HG02678 (cell line): ENCODE measurements around the gene YY1.

Source experiments
- ATAC-seq: cut with Tn5 transposase; IDR thresholded peaks from one replicate; pipeline ENCODE4 v1.9.1; 2021; ENCODE audit warnings: mild to moderate bottlenecking, moderate library complexity; ENCODE audit not compliant: unreplicated experiment

Gene YY1

DNA sequence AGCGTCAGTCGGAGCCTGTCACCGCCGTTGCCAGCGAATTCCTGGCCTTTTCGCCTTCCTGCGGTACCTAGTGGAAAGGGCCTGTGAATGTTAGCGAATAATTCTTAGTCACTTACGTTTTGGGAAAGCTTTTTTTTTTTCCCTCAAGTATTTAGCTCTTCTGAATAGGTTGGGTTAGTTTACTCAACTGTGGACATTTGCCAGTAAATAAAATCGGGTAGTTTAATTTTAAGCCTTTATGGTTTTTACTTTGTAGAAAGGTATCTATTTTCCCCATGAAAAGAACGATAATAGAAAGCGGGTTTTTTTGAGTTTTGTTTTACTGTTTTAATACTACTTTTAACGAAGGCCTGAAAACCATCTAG lies 1.7 kb downstream of the YY1 start:
- ATAC-seq = no peak

- ATAC-seq = no peak
Measured at GRCh38 chr14:100241279-100241678, 2.3 kb downstream of the YY1 start.

GRCh38 chr14:100243020-100243419 lies 4.1 kb downstream of the YY1 start:
- no peak for ATAC-seq

GRCh38 chr14:100246809-100247428 lies 8.0 kb downstream of the YY1 start:
- no peak for ATAC-seq

GRCh38 chr14:100250732-100251465 lies 12.0 kb downstream of the YY1 start:
- no peak for ATAC-seq

- no peak for ATAC-seq
Measured at GRCh38 chr14:100252684-100253083, 13.7 kb downstream of the YY1 start.

DNA sequence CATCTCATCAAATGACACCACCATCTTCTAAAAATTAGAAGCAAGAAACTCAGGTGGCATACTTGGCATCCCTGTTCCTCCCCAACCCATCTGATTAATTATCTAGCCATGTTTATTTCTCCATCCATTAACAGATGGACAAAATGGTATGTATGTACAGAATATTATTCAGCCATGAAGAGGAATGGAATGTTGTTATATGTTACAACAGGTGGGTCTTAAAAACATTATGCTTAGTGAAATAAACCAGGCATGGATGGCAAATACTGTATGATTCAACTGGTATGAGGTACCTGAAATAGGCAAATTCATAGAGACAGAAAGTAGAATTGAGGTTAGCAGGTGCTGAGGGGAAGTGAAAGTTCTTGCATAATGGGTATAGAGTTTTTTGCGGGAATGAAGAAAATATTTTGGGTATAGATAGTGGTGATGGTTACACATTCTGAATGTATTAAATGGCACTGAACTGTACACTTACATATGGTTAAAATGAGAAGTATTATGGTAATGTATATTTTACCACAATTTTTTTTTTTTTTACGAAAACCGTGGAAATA lies 17.5 kb downstream of the YY1 start:
- ATAC-seq = peak; percentile 76

DNA sequence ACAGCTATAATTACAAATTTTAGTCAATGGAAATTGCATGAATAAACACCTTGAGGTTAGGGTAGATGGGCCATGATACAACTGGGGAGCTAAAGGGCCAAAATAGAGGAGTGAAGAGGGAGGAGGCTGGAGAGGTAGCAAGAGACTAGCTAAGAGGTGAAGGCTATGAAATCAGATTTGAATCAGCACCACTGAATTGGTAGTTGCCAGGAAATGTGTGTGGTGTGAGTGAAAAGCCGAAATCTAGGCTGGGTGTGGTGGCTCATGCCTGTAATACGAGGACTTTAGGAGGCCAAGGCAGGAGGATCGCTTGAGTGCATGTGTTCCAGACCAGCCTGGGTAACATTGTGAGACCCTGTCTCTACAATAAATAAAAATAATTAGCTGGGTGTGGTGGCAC lies 22.7 kb downstream of the YY1 start:
- ATAC-seq = no peak

GRCh38 chr14:100262545-100262944 lies 23.6 kb downstream of the YY1 start:
- no peak for ATAC-seq

- no peak for ATAC-seq
Measured at GRCh38 chr14:100263141-100263540, 24.2 kb downstream of the YY1 start.

DNA sequence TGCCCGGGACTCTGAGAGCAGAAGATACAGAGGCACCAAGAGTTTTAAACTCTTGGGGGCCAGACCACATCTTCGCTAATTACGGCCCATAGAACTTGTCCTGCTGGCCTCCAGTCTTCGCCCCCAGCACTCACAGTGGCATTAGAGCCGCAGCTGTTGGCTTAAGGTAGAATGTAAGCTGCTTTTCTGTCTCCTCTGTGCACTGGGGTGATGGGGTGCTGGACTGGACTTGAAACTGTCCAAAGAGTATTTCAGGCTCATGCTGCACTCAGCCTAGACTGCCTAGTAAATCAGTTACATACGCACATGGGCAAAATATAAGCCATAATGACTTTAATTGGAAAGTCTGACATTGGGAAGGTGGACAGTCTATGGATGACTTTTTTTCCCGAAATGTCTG lies 29.0 kb downstream of the YY1 start:
- ATAC-seq = no peak

DNA sequence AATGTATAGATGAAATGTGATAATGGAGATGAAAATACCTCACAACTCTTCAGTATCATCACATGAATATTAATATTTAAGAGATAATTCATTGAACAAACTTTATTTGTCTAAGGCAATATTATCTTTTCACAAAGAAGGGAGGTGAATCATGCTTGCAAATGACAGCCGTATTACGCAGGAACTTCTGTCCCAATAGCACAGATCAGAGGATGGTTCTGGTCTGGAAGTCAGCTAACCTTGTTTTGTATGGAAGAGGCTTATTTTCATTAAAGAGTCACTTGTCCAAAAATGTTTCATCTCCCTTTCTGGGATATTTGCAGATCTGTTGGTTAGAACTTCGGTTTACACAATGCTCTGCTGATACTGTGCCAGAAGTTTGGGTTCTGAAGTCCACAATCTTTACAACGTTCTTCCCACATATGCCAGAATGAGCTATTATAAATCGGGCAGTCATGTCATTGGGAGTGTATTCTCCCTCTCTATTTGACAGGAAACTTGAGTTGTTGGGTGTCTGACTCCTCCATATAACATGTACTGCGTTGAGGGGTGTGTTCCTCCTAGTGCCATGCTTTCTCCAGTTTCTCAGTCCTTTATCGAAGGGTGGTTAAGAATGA lies 29.8 kb downstream of the YY1 start:
- no peak for ATAC-seq

GRCh38 chr14:100271247-100271939 lies 32.4 kb downstream of the YY1 start:
- no peak for ATAC-seq

DNA sequence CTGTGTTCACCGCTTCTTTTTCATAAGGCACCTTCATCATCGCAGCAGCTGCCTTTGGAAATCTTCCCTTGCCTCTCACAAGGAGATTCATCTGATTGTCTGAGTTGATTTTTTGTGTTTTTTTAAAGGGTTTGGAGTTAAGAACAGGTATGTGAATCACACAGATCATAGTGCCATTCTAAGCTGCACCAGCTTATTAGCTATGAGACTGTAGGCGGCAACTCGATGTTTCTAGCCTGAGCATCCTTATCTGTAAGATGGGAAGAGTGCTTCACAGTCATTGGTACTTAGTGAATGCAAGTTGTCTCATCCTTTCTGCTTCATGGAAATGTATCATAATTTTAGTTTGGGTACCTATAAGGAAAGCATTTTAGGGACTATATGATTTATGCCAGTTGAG lies 35.3 kb downstream of the YY1 start:
- ATAC-seq = no peak

DNA sequence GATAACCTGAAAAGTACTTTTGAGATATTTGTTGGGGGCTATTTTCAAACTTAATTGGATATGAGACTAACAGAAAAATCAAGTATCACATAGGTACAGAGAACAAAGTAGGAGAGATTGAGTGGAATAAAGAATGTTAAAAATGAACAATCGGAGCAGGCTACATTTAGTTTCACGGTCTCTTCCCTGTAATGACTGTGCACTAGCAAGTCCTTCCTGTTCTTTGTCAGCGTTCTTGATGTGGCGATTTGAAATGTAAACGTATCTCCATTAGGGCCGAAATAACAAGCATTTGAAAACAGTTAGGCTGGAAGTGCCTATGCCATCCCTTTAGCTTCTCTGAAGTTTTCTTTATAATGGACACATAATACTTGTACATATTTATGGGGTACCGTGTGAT lies 36.3 kb downstream of the YY1 start:
- no peak for ATAC-seq

GRCh38 chr14:100278702-100279101 lies 39.8 kb downstream of the YY1 start:
- no peak for ATAC-seq

DNA sequence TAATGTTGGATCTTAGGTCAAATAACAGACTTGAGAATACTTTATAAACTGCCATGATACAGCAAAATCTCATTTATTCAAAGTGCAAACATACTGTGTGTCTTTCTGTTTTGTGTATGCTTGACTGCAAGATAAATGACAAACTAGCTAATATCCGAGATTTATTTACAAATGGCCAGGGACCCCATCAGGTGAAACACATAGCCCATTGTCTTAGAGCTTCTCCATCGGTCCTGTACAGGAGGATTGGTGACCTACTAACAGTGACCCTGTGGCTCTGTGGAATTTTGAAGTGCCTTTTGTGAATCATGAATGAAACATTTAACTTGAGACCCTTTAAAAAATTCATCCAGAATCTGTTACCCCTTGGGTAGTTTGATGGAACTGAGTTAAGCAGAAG lies 40.2 kb downstream of the YY1 start:
- no peak for ATAC-seq

GRCh38 chr14:100279563-100279962 lies 40.6 kb downstream of the YY1 start:
- no peak for ATAC-seq

- ATAC-seq = no peak
Measured at GRCh38 chr14:100281286-100282082, 42.5 kb downstream of the YY1 start.

- no peak for ATAC-seq
Measured at GRCh38 chr14:100282083-100282350, 43.1 kb downstream of the YY1 start.
